Common myeloid progenitor, CD34-positive (primary cell): ENCODE results near the gene SHANK2.

Experiments
- CTCF ChIA-PET: fragments of 350-600 bp; sonication (Branson Sonifier 250); formaldehyde crosslinking; loops from one replicate; lab custom pipeline; 2021; ENCODE audit warnings: antibody characterized with exemption; lab: Charles Lee
- POLR2A ChIA-PET: fragments of 350-600 bp; sonication (Branson Sonifier 250); formaldehyde crosslinking; loops from one replicate; lab custom pipeline; 2021; ENCODE audit warnings: antibody characterized with exemption; lab: Charles Lee
- DNase-seq, 3 donors: peaks; one replicate each; pipeline versions ENCODE4 v3.0.0 to v3.0.0-alpha.2; 2013
- H3K27ac ChIP-seq, 2 experiments: 1 replicate in 1 of 2; 2 replicates in 1 of 2; pipeline ENCODE4 v1.7.0; 2013; ENCODE audit warnings: inconsistent platforms in 2 of 2, low read length in 2 of 2, mild to moderate bottlenecking in 2 of 2, low read depth in 1 of 2, moderate library complexity in 1 of 2; ENCODE audit not compliant: severe bottlenecking in 2 of 2, insufficient read depth in 1 of 2, poor library complexity in 1 of 2
- H3K27me3 ChIP-seq, 5 experiments: replicated peaks in 2 of 5; 1 replicate in 3 of 5; 2 replicates in 2 of 5; pipeline versions ENCODE4 v1.6.1 to v1.7.0; 2013; ENCODE audit warnings: low read length in 4 of 5, mild to moderate bottlenecking in 2 of 5, moderate library complexity in 2 of 5, inconsistent platforms in 1 of 5; ENCODE audit not compliant: insufficient read depth in 5 of 5, control insufficient read depth in 4 of 5
- H3K36me3 ChIP-seq, 4 experiments: 1 replicate in 2 of 4; 2 replicates in 2 of 4; pipeline versions ENCODE4 v1.6.1 to v1.7.0; 2013; ENCODE audit warnings: low read length in 3 of 4, control low read depth in 1 of 4, mild to moderate bottlenecking in 1 of 4; ENCODE audit not compliant: control insufficient read depth in 4 of 4, insufficient read depth in 4 of 4
- H3K4me1 ChIP-seq, 4 experiments: 1 replicate in 3 of 4; 2 replicates in 1 of 4; pipeline versions ENCODE4 v1.6.1 to v1.7.1; 2013; ENCODE audit warnings: low read length in 3 of 4, mild to moderate bottlenecking in 3 of 4, control low read depth in 1 of 4, inconsistent platforms in 1 of 4, moderate library complexity in 1 of 4; ENCODE audit not compliant: control insufficient read depth in 4 of 4, insufficient read depth in 4 of 4; ENCODE audit errors: control extremely low read depth in 1 of 4
- H3K4me3 ChIP-seq, 7 experiments: 1 replicate in 4 of 7; 2 replicates in 3 of 7; pipeline versions ENCODE4 v1.5.1 to v1.7.0; 2013; ENCODE audit warnings: mild to moderate bottlenecking in 7 of 7, low read length in 6 of 7, moderate library complexity in 6 of 7, inconsistent platforms in 2 of 7, low read depth in 2 of 7, control low read depth in 1 of 7; ENCODE audit not compliant: insufficient read depth in 4 of 7, control insufficient read depth in 1 of 7; ENCODE audit errors: extremely low read depth in 1 of 7
- H3K9me3 ChIP-seq, 5 experiments: 1 replicate in 4 of 5; 2 replicates in 1 of 5; pipeline versions ENCODE4 v1.6.1 to v1.7.1; 2013; ENCODE audit warnings: low read length in 4 of 5, mild to moderate bottlenecking in 2 of 5, inconsistent platforms in 1 of 5, low read depth in 1 of 5, moderate library complexity in 1 of 5; ENCODE audit not compliant: control insufficient read depth in 4 of 5, insufficient read depth in 2 of 5; ENCODE audit errors: control extremely low read depth in 1 of 5
- WGBS: methylation state at CpG from one replicate; pipeline ENCODE4 v1.1.5; 2013; ENCODE audit not compliant: insufficient coverage; 5-methylcytosine and 5-hydroxymethylcytosine counted together

SHANK2 gene

GRCh38 chr11:71212871-71213559 is 39.4 kb downstream of the SHANK2 start:
- Histone ChIP-seq H3K9me3 (peaks cover 0 to 3% (median 0%) of the 10 kb centered on the region in 5 experiments), H3K4me3 (no peak overlapping the region), H3K27ac (no peak overlapping the region), H3K36me3 (no peaks in the 10 kb centered on the region), H3K27me3 (peaks cover 0 to 14% (median 1%) of the 10 kb centered on the region in 5 experiments), H3K4me1 (no peaks in the 10 kb centered on the region)
- ChIA-PET CTCF (no interaction called here), POLR2A (no interaction called here)
- WGBS: 90% methylated on average over 8 of the region's 10 CpGs
- DNase-seq: no peak

GRCh38 chr11:71211631-71212030 is 40.7 kb downstream of the SHANK2 start:
- 94% methylated on average over 2 of the region's 2 CpGs for WGBS
- POLR2A ChIA-PET: no interaction called here
- peaks cover 0 to 3% (median 0%) of the 10 kb centered on the region in 5 experiments for H3K9me3 ChIP-seq

DNA sequence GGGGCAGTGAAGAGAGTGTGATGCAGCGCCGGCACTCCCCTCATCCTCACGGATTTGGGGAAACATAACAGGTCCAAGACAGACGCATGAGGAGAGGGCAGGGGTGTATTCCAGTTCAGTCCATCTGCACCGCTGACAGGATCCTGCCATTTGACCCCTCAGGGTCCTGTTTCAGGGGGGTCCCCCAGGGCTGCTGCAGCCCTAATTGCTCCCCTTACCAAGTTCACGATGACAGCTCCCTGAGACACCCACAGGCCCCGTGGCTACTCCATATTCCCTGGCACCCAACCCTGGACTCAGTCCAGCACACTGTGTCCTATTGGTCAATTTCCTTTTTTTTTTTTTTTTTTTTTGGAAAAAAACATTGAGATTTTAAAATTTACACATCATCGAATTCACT is 41.5 kb downstream of the SHANK2 start:
- WGBS: 100% methylated on average over 7 of the region's 8 CpGs
- Histone ChIP-seq H3K4me3 (no peak overlapping the region), H3K36me3 (no peaks in the 10 kb centered on the region), H3K9me3 (peaks cover 0 to 3% (median 0%) of the 10 kb centered on the region in 5 experiments), H3K27me3 (peaks cover 0 to 33% (median 4%) of the 10 kb centered on the region in 5 experiments), H3K4me1 (no peaks in the 10 kb centered on the region), H3K27ac (no peak overlapping the region)
- ChIA-PET CTCF (no interaction called here), POLR2A (no interaction called here)
- DNase-seq: no peak

More at GRCh38 chr11:71211631-71212030, 40.7 kb downstream of the SHANK2 start:
- H3K36me3 ChIP-seq: no peaks in the 10 kb centered on the region
- H3K4me1 ChIP-seq: no peaks in the 10 kb centered on the region
- no peak overlapping the region for H3K27ac ChIP-seq
- DNase-seq: no peak
- no peak overlapping the region for H3K4me3 ChIP-seq
- peaks cover 0 to 25% (median 2%) of the 10 kb centered on the region in 5 experiments for H3K27me3 ChIP-seq
- CTCF ChIA-PET: no interaction called here

DNA sequence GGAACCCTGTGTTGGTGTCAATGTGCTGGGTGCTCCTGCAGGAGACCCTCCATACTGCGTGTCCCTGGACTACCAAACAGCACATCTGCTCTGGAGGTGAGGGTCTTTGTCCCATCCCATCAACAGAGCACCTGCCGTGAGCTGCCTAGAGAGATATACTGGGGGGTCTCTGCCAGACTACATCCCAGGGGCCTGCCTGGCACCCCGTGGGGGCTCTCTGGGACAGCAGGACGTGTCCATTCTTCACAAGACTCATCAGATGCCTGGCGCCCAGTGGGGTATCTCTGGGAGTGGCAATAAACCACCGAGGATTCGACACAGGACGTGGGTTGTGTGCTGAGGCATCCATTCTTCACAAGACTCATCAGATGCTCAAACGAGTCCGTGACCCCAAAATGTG is 42.7 kb downstream of the SHANK2 start:
- WGBS: 93% methylated on average over 8 of the region's 10 CpGs
- POLR2A ChIA-PET: no interaction called here
- CTCF ChIA-PET: no interaction called here
- no peak for DNase-seq
- peaks cover 0 to 45% (median 4%) of the 10 kb centered on the region in 5 experiments for H3K27me3 ChIP-seq
- H3K9me3 ChIP-seq: peaks cover 0 to 3% (median 0%) of the 10 kb centered on the region in 5 experiments
- no peak overlapping the region for H3K4me3 ChIP-seq
- no peak overlapping the region for H3K27ac ChIP-seq
- H3K4me1 ChIP-seq: no peaks in the 10 kb centered on the region
- no peaks in the 10 kb centered on the region for H3K36me3 ChIP-seq

GRCh38 chr11:71209181-71209580 is 43.2 kb downstream of the SHANK2 start:
- H3K27me3 ChIP-seq: peaks cover 0 to 46% (median 4%) of the 10 kb centered on the region in 5 experiments
- DNase-seq: no peak
- 72% methylated on average over 2 of the region's 7 CpGs for WGBS
- no peak overlapping the region for H3K27ac ChIP-seq
- ChIA-PET CTCF (no interaction called here), POLR2A (no interaction called here)
- peaks cover 0 to 3% (median 0%) of the 10 kb centered on the region in 5 experiments for H3K9me3 ChIP-seq
- no peak overlapping the region for H3K4me3 ChIP-seq
- no peaks in the 10 kb centered on the region for H3K4me1 ChIP-seq
- H3K36me3 ChIP-seq: no peaks in the 10 kb centered on the region

DNA sequence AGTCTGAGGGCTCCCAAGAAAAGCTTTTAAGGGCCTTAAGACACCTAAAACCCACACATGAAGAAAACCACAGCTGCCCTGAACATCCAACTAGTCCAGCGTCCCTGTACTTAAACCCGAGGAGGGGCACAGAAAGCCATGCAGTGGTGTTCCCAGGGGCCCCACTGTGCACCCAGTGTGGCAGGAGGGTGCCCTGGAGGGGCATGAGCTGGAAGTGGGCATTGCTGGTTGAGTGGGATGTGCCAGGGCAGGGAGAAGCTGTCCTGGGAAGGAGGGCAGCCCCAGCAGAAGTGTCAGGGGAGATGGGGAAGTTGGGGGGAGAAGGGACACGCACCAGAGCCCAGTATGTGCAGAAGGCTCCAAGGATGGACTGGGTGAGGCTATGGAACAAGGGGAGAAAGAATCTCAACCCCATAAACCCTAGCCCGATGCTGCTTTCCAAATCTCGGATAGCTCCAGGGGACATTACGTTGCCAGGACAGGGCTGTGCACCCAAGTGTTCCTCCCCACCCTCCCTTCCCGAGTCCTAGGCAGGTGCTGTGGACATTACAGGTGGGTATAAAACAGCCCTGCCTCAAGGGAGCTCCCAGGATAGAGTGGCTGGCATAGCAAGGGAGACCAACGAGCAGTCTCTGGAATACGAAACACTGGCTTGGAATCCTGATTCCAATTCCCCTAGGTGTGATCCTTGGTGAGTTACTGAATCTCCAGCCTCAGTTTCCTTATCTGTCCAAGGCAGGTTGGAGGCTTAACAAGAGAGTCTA is 44.2 kb downstream of the SHANK2 start:
- Histone ChIP-seq H3K4me1 (no peaks in the 10 kb centered on the region), H3K9me3 (peaks cover 0 to 3% (median 0%) of the 10 kb centered on the region in 5 experiments), H3K27ac (no peak overlapping the region), H3K36me3 (no peaks in the 10 kb centered on the region), H3K4me3 (no peak overlapping the region), H3K27me3 (peaks cover 0 to 37% (median 4%) of the 10 kb centered on the region in 5 experiments)
- ChIA-PET CTCF (no interaction called here), POLR2A (no interaction called here)
- no peak for DNase-seq
- WGBS: 90% methylated on average over 3 of the region's 9 CpGs

DNA sequence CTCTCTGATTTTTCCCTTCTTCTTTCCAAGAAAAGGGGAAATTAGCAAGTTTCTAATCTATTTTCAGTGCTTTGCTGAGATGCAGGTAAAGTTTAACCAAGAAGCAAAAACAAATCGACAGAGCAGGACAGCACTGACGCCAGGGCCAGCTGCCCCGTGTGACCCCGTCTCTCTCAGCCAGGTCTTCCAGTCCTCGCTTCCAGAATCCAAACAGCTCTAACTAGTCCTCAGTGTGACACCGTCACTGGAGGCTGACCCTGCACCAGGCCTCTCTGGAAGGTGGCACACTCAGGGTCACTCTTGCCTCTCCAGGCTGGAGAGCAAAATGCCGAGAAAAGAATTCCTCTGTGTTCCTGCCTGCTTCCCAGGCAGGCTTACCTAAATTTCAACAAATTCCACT is 44.8 kb downstream of the SHANK2 start:
- POLR2A ChIA-PET: no interaction called here
- Histone ChIP-seq H3K36me3 (no peaks in the 10 kb centered on the region), H3K9me3 (peaks cover 0 to 3% (median 0%) of the 10 kb centered on the region in 5 experiments), H3K4me3 (no peak overlapping the region), H3K27ac (no peak overlapping the region), H3K4me1 (no peaks in the 10 kb centered on the region), H3K27me3 (peaks cover 0 to 33% (median 4%) of the 10 kb centered on the region in 5 experiments)
- 94% methylated on average over 6 of the region's 7 CpGs for WGBS
- DNase-seq: no peak
- CTCF ChIA-PET: no interaction called here
